Naive B cell (primary cell): ENCODE data around the gene HSPA8. TPM values are rescaled to one million over a fixed set of nuclear protein-coding genes. Genes with fewer than 3 reads are reported as not detected.
A peak's percentile ranks its signal among the peaks of the same experiment; 100 is the strongest.
"Not testable (repeated sequence)": the region's sequence is repeated elsewhere in the genome, so short reads cannot be mapped to it uniquely, and the experiment has no call there.

Experiments
- ATAC-seq, 2 donors: fragments of 150-1000 bp; cut with Tn5 transposase; 2 replicates each; pipeline ENCODE4 v1.10.0; 2021; ENCODE audit warnings: low read depth in 2 of 2, mild to moderate bottlenecking in 2 of 2, moderate library complexity in 2 of 2
- DNase-seq: peaks from one replicate; pipeline ENCODE4 v3.0.0; 2022
- H3K27ac Mint-ChIP-seq, 6 donors: one replicate each; pipeline ENCODE4 v1.8.0; 2020 to 2022; ENCODE audit warnings: mild to moderate bottlenecking in 6 of 6, mixed read lengths in 6 of 6, moderate library complexity in 5 of 6, inconsistent platforms in 2 of 6
- H3K27me3 Mint-ChIP-seq, 3 donors: one replicate each; pipeline ENCODE4 v1.8.0; 2021 to 2022; ENCODE audit warnings: mixed read lengths in 3 of 3, mild to moderate bottlenecking in 1 of 3
- H3K36me3 Mint-ChIP-seq, 2 donors: one replicate each; pipeline ENCODE4 v1.8.0; 2020 to 2022; ENCODE audit warnings: mixed read lengths in 2 of 2, inconsistent platforms in 1 of 2, mild to moderate bottlenecking in 1 of 2
- H3K4me1 Mint-ChIP-seq, 3 donors: one replicate each; pipeline ENCODE4 v1.8.0; 2020 to 2022; ENCODE audit warnings: mixed read lengths in 3 of 3, inconsistent platforms in 1 of 3, mild to moderate bottlenecking in 1 of 3, moderate library complexity in 1 of 3
- H3K4me3 Mint-ChIP-seq, 8 donors: one replicate each; pipeline ENCODE4 v1.8.0; 2020 to 2022; ENCODE audit warnings: mild to moderate bottlenecking in 8 of 8, mixed read lengths in 8 of 8, moderate library complexity in 8 of 8, inconsistent platforms in 2 of 8
- H3K9me3 Mint-ChIP-seq, 7 donors: one replicate each; pipeline ENCODE4 v1.8.0; 2020 to 2022; ENCODE audit warnings: mixed read lengths in 7 of 7, mild to moderate bottlenecking in 5 of 7, inconsistent platforms in 2 of 7, moderate library complexity in 1 of 7
- polyA plus RNA-seq, 6 donors: library from polyadenylated mRNA; unstranded; fragments of 300-500 nt; fragmentation: Illumina TruSeq; gene quantifications; one replicate each; pipeline ENCODE4 v1.2.3, GENCODE V29; 2021; ENCODE audit warnings: low read depth in 6 of 6

Gene HSPA8
- polyA plus RNA-seq, 6 donors from 2014 or later: 390 to 727 (median 594) TPM

GRCh38 chr11:123063826-123064657 is 2.1 kb upstream of the HSPA8 start:
- Mint-ChIP-seq H3K4me1 (peaks cover 37 to 65% (median 57%) of the 10 kb centered on the region in 3 donors), H3K36me3 (peaks cover 20 to 22% of the 10 kb centered on the region in 2 donors), H3K27ac (peak overlapping the region; percentile 96 to 99 (median 98)), H3K27me3 (no peaks in the 10 kb centered on the region), H3K9me3 (no peaks in the 10 kb centered on the region), H3K4me3 (peak overlapping the region; percentile 98 to 100 (median 98))
- DNase-seq: no peak
- ATAC-seq: no peak

DNA sequence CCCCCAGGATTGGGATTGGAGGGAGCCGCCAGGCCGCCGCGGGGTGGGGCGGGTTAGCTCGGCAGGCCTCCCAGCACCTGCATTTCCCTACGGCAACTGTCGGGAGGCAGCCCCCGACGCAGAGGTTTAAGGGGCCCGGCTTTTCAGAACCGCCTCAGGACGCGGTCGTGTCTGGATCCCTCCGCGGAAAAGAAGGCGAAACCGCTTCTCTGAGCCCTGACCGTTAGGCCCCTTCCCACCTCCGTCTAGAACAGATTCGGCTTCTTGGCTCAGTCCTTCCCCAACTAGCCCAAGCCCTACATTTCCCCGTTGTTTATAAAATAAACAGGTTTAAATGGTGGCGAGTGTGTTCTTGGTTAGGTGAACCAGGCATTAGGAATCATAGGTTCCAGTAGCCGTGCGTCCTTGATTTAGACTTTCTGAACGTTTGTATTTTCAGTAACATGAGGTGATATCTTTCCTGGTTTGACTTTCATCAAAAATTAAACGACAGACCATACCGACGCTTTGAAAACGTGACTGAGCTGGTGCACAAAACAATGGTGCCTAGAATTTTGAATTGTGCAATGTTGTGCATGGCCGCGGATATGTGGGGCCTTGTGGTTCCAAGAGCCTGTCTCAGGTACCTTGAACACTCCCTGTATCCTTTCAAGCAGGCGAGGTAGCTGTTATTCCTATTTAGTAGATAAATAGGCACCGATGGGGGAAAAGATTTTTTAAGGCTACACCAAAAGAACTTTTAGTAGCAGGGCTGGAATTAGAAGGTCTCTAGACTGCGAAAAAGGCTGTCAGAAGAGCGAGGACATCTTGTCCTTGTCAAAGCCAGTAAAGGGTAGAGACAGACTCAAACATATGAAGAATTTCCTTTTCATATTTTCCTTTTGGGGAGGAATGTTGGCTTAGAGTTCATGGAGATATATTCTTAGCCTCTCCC is 1.2 kb upstream of the HSPA8 start:
- Mint-ChIP-seq H3K4me1 (peaks cover 40 to 65% (median 57%) of the 10 kb centered on the region in 3 donors), H3K27me3 (no peaks in the 10 kb centered on the region), H3K9me3 (no peaks in the 10 kb centered on the region), H3K4me3 (peak overlapping the region; percentile 98 to 100 (median 98)), H3K27ac (peak overlapping the region; percentile 96 to 99 (median 98)), H3K36me3 (peaks cover 27 to 28% of the 10 kb centered on the region in 2 donors)
- peak; percentile 37 for DNase-seq
- peak; percentile 3 to 4 for ATAC-seq

DNA sequence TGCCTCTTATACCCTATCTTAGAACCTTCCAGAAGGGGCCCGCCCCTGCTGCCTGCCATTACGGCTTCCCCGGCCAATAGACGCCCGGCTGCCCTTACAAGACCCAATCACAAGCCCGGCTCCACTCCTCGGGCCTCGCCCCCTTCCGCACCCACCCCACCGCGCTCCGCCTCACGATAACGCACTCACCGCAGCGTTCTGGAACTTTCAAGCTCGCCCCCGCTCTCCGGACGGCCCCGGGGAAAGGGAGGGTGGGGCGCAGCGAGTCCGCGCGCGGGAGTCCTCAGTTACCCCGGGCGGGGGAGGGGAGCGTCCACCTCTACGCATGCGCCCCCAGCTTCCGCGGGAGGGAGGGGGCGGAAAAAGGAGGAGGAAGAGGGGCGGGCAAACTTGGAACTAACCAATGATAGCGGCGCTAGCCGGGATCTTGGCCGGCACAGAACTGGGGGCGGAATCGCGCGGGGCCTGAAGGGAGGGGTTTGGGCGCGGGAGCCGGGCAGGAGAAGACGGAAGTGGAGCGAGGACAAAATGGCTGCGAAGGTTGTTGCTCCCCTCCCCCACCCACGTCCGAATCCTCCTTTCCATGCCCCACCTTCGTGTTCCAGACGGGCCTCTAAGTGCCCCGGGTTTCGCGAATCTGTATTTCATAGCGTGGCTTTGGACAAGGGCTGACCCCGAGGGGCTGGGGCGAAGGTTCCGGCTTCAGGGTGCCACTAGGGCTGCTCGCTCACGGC is 389 bp upstream of the HSPA8 start:
- H3K27ac Mint-ChIP-seq: peak overlapping the region; percentile 96 to 99 (median 98)
- H3K4me1 Mint-ChIP-seq: peaks cover 46 to 74% (median 66%) of the 10 kb centered on the region in 3 donors
- peak; percentile 99 for DNase-seq
- no peaks in the 10 kb centered on the region for H3K27me3 Mint-ChIP-seq
- ATAC-seq: peak; percentile 85 to 86
- H3K36me3 Mint-ChIP-seq: peaks cover 35 to 36% of the 10 kb centered on the region in 2 donors
- H3K9me3 Mint-ChIP-seq: no peaks in the 10 kb centered on the region
- peak overlapping the region; percentile 98 to 100 (median 98) for H3K4me3 Mint-ChIP-seq

DNA sequence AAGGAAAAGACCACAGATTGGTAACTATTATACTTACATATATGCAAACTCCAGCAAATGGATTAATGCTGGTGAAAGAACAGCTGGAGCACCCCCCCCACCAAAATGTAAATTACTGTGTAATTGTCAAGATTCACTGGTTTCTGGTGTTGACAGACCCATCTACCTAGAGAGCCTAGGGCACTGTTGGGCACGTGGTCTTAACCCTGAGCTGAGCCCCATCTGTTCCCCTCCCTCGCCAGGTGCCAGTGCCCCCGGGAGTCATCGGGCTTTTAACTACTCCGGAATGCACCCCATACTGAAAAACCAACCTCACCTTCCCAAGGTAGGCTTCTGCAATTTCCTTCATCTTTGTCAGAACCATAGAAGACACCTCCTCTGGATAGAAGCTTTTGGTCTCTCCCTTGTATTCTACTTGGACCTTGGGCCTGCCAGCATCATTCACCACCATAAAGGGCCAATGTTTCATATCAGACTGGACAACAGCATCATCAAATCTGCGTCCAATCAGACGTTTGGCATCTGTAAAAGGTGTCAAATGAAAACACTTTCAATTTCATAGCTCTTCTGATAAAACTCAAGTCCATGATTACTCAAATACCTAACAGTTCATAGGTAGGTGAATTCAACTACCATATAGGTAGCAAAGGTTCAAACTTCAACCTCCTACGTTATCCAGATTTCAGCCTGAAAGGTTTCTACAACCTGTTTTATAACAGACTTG is 1.5 kb downstream of the HSPA8 start:
- H3K27me3 Mint-ChIP-seq: no peaks in the 10 kb centered on the region
- peaks cover 35 to 36% of the 10 kb centered on the region in 2 donors for H3K36me3 Mint-ChIP-seq
- H3K9me3 Mint-ChIP-seq: no peaks in the 10 kb centered on the region

DNA sequence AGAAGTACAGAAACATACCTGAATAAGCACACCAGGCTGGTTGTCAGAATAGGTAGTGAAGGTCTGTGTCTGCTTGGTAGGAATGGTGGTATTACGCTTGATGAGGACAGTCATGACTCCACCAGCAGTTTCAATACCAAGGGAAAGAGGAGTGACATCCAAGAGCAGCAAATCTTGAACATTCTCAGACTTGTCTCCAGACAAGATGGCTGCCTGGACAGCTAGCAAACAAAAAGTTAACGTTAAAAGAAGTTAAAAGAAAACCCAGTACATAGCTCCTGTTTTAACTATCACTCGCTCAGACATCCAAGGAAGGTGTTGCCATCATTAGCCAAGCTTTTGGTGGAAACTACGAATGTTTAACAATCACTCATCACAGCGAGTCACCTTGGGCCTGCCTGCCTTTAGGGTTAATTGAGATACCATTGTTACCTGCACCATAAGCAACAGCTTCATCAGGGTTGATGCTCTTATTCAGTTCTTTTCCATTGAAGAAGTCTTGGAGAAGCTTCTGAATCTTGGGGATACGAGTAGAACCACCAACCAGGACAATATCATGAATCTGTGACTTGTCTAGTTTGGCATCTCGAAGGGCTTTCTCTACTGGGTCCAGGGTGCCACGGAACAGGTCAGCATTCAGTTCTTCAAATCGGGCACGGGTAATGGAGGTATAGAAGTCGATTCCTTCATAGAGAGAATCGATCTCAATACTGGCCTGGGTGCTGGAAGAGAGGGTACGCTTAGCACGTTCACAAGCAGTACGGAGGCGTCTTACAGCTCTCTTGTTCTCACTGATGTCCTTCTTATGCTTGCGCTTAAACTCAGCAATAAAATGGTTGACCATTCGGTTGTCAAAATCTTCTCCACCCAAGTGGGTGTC is 2.7 kb downstream of the HSPA8 start:
- not testable (repeated sequence) for ATAC-seq, H3K27me3 Mint-ChIP-seq, DNase-seq, H3K9me3 Mint-ChIP-seq
- Mint-ChIP-seq H3K27ac (peak overlapping the region in 5 of 6 donors; percentile 44 to 99 (median 70)), H3K4me1 (peaks cover 56 to 84% (median 68%) of the 10 kb centered on the region in 3 donors), H3K4me3 (peak overlapping the region; percentile 98 to 100 (median 98)), H3K36me3 (peaks cover 35 to 36% of the 10 kb centered on the region in 2 donors)

More for the DNA sequence above, 1.5 kb downstream of the HSPA8 start:
- ATAC-seq (no peak), DNase-seq (no peak)
- Mint-ChIP-seq H3K4me1 (peaks cover 51 to 83% (median 69%) of the 10 kb centered on the region in 3 donors), H3K27ac (peak overlapping the region; percentile 76 to 99 (median 98)), H3K4me3 (peak overlapping the region; percentile 98 to 100 (median 98))

GRCh38 chr11:123057661-123058305 is 4.2 kb downstream of the HSPA8 start:
- no peak for ATAC-seq
- no peak for DNase-seq
- Mint-ChIP-seq H3K9me3 (no peaks in the 10 kb centered on the region), H3K27me3 (no peaks in the 10 kb centered on the region), H3K36me3 (peaks cover 35 to 36% of the 10 kb centered on the region in 2 donors), H3K4me1 (peaks cover 57 to 81% (median 58%) of the 10 kb centered on the region in 3 donors), H3K27ac (peak overlapping the region in 3 of 6 donors; percentile 47 to 99 (median 53)), H3K4me3 (peak overlapping the region in 6 of 8 donors; percentile 5 to 98 (median 23))

DNA sequence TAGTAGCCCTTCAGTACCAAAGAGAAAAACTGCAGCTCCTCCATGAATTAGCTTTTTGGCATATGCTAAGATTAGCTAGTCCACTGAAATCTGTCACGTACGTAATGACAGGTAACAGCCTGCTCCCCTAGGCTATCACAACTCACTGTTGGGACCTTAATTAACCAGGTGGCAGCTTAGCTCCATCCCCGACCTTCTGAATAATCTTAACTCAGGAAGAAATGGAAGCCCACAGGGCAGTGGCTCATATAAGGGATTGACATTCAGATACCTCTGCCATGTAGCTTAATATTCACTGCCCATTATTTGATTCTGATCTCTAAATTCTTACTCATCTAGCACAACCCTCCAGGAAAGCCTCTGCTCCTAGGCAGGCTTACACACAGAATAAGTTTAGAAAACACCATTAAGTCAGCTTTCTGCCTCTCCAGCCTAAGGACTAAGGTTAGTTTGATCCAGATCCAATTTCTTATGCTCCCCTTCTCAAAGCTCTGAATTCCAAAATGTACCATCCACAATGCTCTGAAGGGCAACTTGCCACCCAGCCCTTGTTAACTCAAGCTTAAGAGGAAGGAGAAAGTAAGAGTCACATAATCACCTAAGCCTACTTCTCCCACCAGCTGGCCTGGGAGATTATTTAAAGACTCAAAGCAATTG is 5.0 kb downstream of the HSPA8 start:
- Mint-ChIP-seq H3K36me3 (peaks cover 35% of the 10 kb centered on the region in 2 donors), H3K4me3 (peak overlapping the region in 1 of 8 donors; percentile 47), H3K27ac (peak overlapping the region in 2 of 6 donors; percentile 85 to 99), H3K4me1 (peaks cover 57 to 81% (median 57%) of the 10 kb centered on the region in 3 donors), H3K27me3 (no peaks in the 10 kb centered on the region), H3K9me3 (no peaks in the 10 kb centered on the region)
- DNase-seq (no peak), ATAC-seq (no peak)

GRCh38 chr11:123055191-123055901 is 6.6 kb downstream of the HSPA8 start:
- no peak for DNase-seq
- Mint-ChIP-seq H3K4me3 (peak overlapping the region in 2 of 8 donors; percentile 28 to 47), H3K27me3 (no peaks in the 10 kb centered on the region), H3K9me3 (no peaks in the 10 kb centered on the region), H3K27ac (peak overlapping the region in 2 of 6 donors; percentile 36 to 88), H3K36me3 (peaks cover 19 to 23% of the 10 kb centered on the region in 2 donors), H3K4me1 (peaks cover 44 to 67% (median 47%) of the 10 kb centered on the region in 3 donors)
- ATAC-seq: no peak

- peak overlapping the region in 1 of 8 donors; percentile 11 for H3K4me3 Mint-ChIP-seq
Measured at GRCh38 chr11:123054301-123055065, 7.5 kb downstream of the HSPA8 start.

More at GRCh38 chr11:123054301-123055065, 7.5 kb downstream of the HSPA8 start:
- no peaks in the 10 kb centered on the region for H3K9me3 Mint-ChIP-seq
- ATAC-seq (peak; percentile 95 to 97), DNase-seq (peak; percentile 51)
- no peaks in the 10 kb centered on the region for H3K27me3 Mint-ChIP-seq
- peaks cover 35 to 58% (median 38%) of the 10 kb centered on the region in 3 donors for H3K4me1 Mint-ChIP-seq
- peaks cover 15 to 16% of the 10 kb centered on the region in 2 donors for H3K36me3 Mint-ChIP-seq
- H3K27ac Mint-ChIP-seq: peak overlapping the region in 4 of 6 donors; percentile 6 to 79 (median 48)
